ENCODE results near the gene C17orf113.

C17orf113 gene

GRCh38 chr17:42019509-42020404, 30.6 kb downstream of the C17orf113 start, which contains the start of gene NKIRAS2:
NKIRAS2 (plus strand) TSS chr17:42020090; CDS start chr17:42021578, 1,488 bp downstream.
- Histone ChIP-seq H3F3A (ENCODE audit: control insufficient read depth, insufficient read depth) (0 out of 2 replicates have a peak, but pooled peaks cover 2% of the 10 kb centered on the region), H3K4me2 (ENCODE audit: low read length) (peak within 1 kb of the TSS; percentile 84), H3K4me3 (ENCODE audit: low read length) (peak within 1 kb of the TSS; percentile 91), H3K9me3 (ENCODE audit: control insufficient read depth, insufficient read depth, low read length) (no peaks in the 10 kb centered on the region), H3K79me2 (ENCODE audit: control insufficient read depth, low read length) (peaks cover 54% of the 10 kb centered on the region), H3K27me3 (ENCODE audit: control insufficient read depth, low read length) (no peaks in the 10 kb centered on the region), H4K20me1 (ENCODE audit: control insufficient read depth, insufficient read depth, low read depth, low read length) (no peaks in the 10 kb centered on the region), H3K9me2 (replicated peaks; ENCODE audit: control insufficient read depth, low read length) (no peaks in the 10 kb centered on the region), H3K36me3 (ENCODE audit: control insufficient read depth, low read length) (peaks cover 51% of the 10 kb centered on the region), H3K27ac (ENCODE audit: low read depth, low read length) (peak within 1 kb of the TSS; percentile 22; the same call in 1 of the 2 replicates), H3K4me1 (ENCODE audit: control insufficient read depth, low read length) (peaks cover 41% of the 10 kb centered on the region)
- TF ChIP-seq, protein P1, sequence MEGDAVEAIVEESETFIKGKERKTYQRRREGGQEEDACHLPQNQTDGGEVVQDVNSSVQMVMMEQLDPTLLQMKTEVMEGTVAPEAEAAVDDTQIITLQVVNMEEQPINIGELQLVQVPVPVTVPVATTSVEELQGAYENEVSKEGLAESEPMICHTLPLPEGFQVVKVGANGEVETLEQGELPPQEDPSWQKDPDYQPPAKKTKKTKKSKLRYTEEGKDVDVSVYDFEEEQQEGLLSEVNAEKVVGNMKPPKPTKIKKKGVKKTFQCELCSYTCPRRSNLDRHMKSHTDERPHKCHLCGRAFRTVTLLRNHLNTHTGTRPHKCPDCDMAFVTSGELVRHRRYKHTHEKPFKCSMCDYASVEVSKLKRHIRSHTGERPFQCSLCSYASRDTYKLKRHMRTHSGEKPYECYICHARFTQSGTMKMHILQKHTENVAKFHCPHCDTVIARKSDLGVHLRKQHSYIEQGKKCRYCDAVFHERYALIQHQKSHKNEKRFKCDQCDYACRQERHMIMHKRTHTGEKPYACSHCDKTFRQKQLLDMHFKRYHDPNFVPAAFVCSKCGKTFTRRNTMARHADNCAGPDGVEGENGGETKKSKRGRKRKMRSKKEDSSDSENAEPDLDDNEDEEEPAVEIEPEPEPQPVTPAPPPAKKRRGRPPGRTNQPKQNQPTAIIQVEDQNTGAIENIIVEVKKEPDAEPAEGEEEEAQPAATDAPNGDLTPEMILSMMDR (IDR thresholded peaks at IDR 0.05; ENCODE audit: low read depth, low read length, poor library complexity, severe bottlenecking): peak; percentile 88
- TF ChIP-seq EZH2phosphoT487 (IDR thresholded peaks at IDR 0.05; ENCODE audit: borderline replicate concordance, low read length): no peak

- 0 out of 2 replicates have a peak, but pooled peaks cover 2% of the 10 kb centered on the region for H3F3A ChIP-seq (ENCODE audit: control insufficient read depth, insufficient read depth)
- H3K9me2 ChIP-seq (replicated peaks; ENCODE audit: control insufficient read depth, low read length): no peaks in the 10 kb centered on the region
- TF ChIP-seq, protein P1 (IDR thresholded peaks at IDR 0.05; ENCODE audit: low read depth, low read length, poor library complexity, severe bottlenecking): no peak
- TF ChIP-seq EZH2phosphoT487 (IDR thresholded peaks at IDR 0.05; ENCODE audit: borderline replicate concordance, low read length): no peak
- H3K4me3 ChIP-seq (ENCODE audit: low read length): no peak overlapping the region
- no peaks in the 10 kb centered on the region for H3K27me3 ChIP-seq (ENCODE audit: control insufficient read depth, low read length)
- H3K79me2 ChIP-seq (ENCODE audit: control insufficient read depth, low read length): peaks cover 62% of the 10 kb centered on the region
- H3K4me2 ChIP-seq (ENCODE audit: low read length): no peak overlapping the region
- peaks cover 44% of the 10 kb centered on the region for H3K36me3 ChIP-seq (ENCODE audit: control insufficient read depth, low read length)
- no peaks in the 10 kb centered on the region for H4K20me1 ChIP-seq (ENCODE audit: control insufficient read depth, insufficient read depth, low read depth, low read length)
- H3K27ac ChIP-seq (ENCODE audit: low read depth, low read length): no peak overlapping the region
- peaks cover 35% of the 10 kb centered on the region for H3K4me1 ChIP-seq (ENCODE audit: control insufficient read depth, low read length)
- H3K9me3 ChIP-seq (ENCODE audit: control insufficient read depth, insufficient read depth, low read length): no peaks in the 10 kb centered on the region
Measured at GRCh38 chr17:42018988-42019387, 31.4 kb downstream of the C17orf113 start.

DNA sequence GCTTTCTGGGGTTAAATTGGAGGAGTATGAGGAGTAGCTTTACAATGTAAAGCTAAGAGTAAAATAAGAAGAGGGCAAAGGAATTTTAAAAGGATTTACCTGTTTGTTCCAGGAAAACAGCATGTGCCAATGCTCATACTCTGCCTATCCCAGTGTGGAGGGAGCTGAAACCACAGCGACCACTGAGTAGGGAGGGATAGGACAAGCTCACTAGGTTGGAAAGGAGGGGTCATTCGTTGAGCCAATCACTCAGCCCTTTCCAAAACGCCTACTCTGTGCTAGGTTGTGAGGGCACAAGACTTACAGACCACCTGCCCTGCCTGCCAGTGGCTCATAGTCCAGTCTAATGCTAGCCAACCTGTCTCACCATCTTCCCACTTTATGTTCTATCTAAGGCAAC, 32.1 kb downstream of the C17orf113 start:
- Histone ChIP-seq H3K36me3 (ENCODE audit: control insufficient read depth, low read length) (peaks cover 40% of the 10 kb centered on the region), H3K27me3 (ENCODE audit: control insufficient read depth, low read length) (no peaks in the 10 kb centered on the region), H3K9me3 (ENCODE audit: control insufficient read depth, insufficient read depth, low read length) (no peaks in the 10 kb centered on the region), H4K20me1 (ENCODE audit: control insufficient read depth, insufficient read depth, low read depth, low read length) (no peaks in the 10 kb centered on the region), H3K4me3 (ENCODE audit: low read length) (peak overlapping the region; percentile 93), H3K27ac (ENCODE audit: low read depth, low read length) (no peak overlapping the region), H3F3A (ENCODE audit: control insufficient read depth, insufficient read depth) (0 out of 2 replicates have a peak, but pooled peaks cover 2% of the 10 kb centered on the region), H3K4me1 (ENCODE audit: control insufficient read depth, low read length) (peaks cover 35% of the 10 kb centered on the region), H3K4me2 (ENCODE audit: low read length) (peak overlapping the region; percentile 96), H3K79me2 (ENCODE audit: control insufficient read depth, low read length) (peaks cover 69% of the 10 kb centered on the region), H3K9me2 (replicated peaks; ENCODE audit: control insufficient read depth, low read length) (no peaks in the 10 kb centered on the region)
- TF ChIP-seq, protein P1 (IDR thresholded peaks at IDR 0.05; ENCODE audit: low read depth, low read length, poor library complexity, severe bottlenecking): peak; percentile 4
- TF ChIP-seq EZH2phosphoT487 (IDR thresholded peaks at IDR 0.05; ENCODE audit: borderline replicate concordance, low read length): no peak

Data from DOHH2 (cell line).